ENCODE measurements around the gene KCNS3.

KCNS3 gene

GRCh38 chr2:17901246-17901645 lies 22.8 kb downstream of the KCNS3 start:
- Mint-ChIP-seq H3K4me3 (no peak overlapping the region), H3K27me3 (peaks cover 3% of the 10 kb centered on the region), H3K36me3 (no peaks in the 10 kb centered on the region), H3K4me1 (no peaks in the 10 kb centered on the region), H3K9me3 (no peaks in the 10 kb centered on the region), H3K27ac (no peak overlapping the region)
- no peak for DNase-seq
- CTCF ChIA-PET = no interaction called here

GRCh38 chr2:17910980-17911379 lies 32.5 kb downstream of the KCNS3 start:
- DNase-seq = no peak
- Mint-ChIP-seq H3K36me3 (no peaks in the 10 kb centered on the region), H3K27me3 (peaks cover 3% of the 10 kb centered on the region), H3K4me1 (no peaks in the 10 kb centered on the region), H3K9me3 (peaks cover 4% of the 10 kb centered on the region), H3K27ac (no peak overlapping the region), H3K4me3 (no peak overlapping the region)
- CTCF ChIA-PET = no interaction called here

- Mint-ChIP-seq H3K4me1 (no peaks in the 10 kb centered on the region), H3K4me3 (no peak overlapping the region), H3K9me3 (peaks cover 3% of the 10 kb centered on the region), H3K36me3 (no peaks in the 10 kb centered on the region), H3K27me3 (peaks cover 3% of the 10 kb centered on the region), H3K27ac (no peak overlapping the region)
- CTCF ChIA-PET = no interaction called here
- DNase-seq = no peak
Measured at GRCh38 chr2:17911491-17912260, 33.2 kb downstream of the KCNS3 start.

GRCh38 chr2:17912266-17912691 lies 33.8 kb downstream of the KCNS3 start:
- DNase-seq = no peak
- Mint-ChIP-seq H3K27ac (no peak overlapping the region), H3K4me1 (no peaks in the 10 kb centered on the region), H3K9me3 (peaks cover 2% of the 10 kb centered on the region), H3K27me3 (peaks cover 3% of the 10 kb centered on the region), H3K4me3 (no peak overlapping the region), H3K36me3 (no peaks in the 10 kb centered on the region)
- CTCF ChIA-PET = no interaction called here

GRCh38 chr2:17915099-17915498 lies 36.6 kb downstream of the KCNS3 start:
- Mint-ChIP-seq H3K4me1 (no peaks in the 10 kb centered on the region), H3K36me3 (no peaks in the 10 kb centered on the region), H3K27me3 (peaks cover 3% of the 10 kb centered on the region), H3K27ac (no peak overlapping the region), H3K9me3 (no peaks in the 10 kb centered on the region), H3K4me3 (no peak overlapping the region)
- no peak for DNase-seq
- CTCF ChIA-PET = no interaction called here

- CTCF ChIA-PET = no interaction called here
- Mint-ChIP-seq H3K27me3 (peaks cover 3% of the 10 kb centered on the region), H3K27ac (no peak overlapping the region), H3K9me3 (no peaks in the 10 kb centered on the region), H3K4me1 (no peaks in the 10 kb centered on the region), H3K4me3 (no peak overlapping the region), H3K36me3 (no peaks in the 10 kb centered on the region)
- no peak for DNase-seq
Measured at GRCh38 chr2:17915811-17916518, 37.5 kb downstream of the KCNS3 start.

- Mint-ChIP-seq H3K4me1 (no peaks in the 10 kb centered on the region), H3K27ac (no peak overlapping the region), H3K27me3 (peaks cover 3% of the 10 kb centered on the region), H3K9me3 (no peaks in the 10 kb centered on the region), H3K36me3 (no peaks in the 10 kb centered on the region), H3K4me3 (no peak overlapping the region)
- CTCF ChIA-PET = no interaction called here
- no peak for DNase-seq
Measured at GRCh38 chr2:17916584-17916983, 38.1 kb downstream of the KCNS3 start.

- no peak overlapping the region for H3K27ac Mint-ChIP-seq
- no peak for DNase-seq
- no peaks in the 10 kb centered on the region for H3K27me3 Mint-ChIP-seq
- H3K4me3 Mint-ChIP-seq = no peak overlapping the region
- no peaks in the 10 kb centered on the region for H3K9me3 Mint-ChIP-seq
- H3K36me3 Mint-ChIP-seq = no peaks in the 10 kb centered on the region
- CTCF ChIA-PET = interaction anchor here (0.8 kb wide), 1 partner anchor 13 kb away, joined by 3 read pairs; no protein-coding TSS in a partner anchor
- H3K4me1 Mint-ChIP-seq = no peaks in the 10 kb centered on the region
Measured at GRCh38 chr2:17918789-17919188, 40.3 kb downstream of the KCNS3 start.

- Mint-ChIP-seq H3K27me3 (no peaks in the 10 kb centered on the region), H3K36me3 (no peaks in the 10 kb centered on the region), H3K27ac (no peak overlapping the region), H3K9me3 (no peaks in the 10 kb centered on the region), H3K4me1 (no peaks in the 10 kb centered on the region), H3K4me3 (no peak overlapping the region)
- CTCF ChIA-PET = interaction anchor here (1.4 kb wide), 1 partner anchor 12 kb away, joined by 3 read pairs; no protein-coding TSS in a partner anchor
- no peak for DNase-seq
Measured at GRCh38 chr2:17930773-17931172, 52.3 kb downstream of the KCNS3 start.

- H3K36me3 Mint-ChIP-seq = no peaks in the 10 kb centered on the region
- H3K4me1 Mint-ChIP-seq = no peaks in the 10 kb centered on the region
- H3K27ac Mint-ChIP-seq = no peak overlapping the region
- H3K9me3 Mint-ChIP-seq = no peaks in the 10 kb centered on the region
- DNase-seq = no peak
- H3K27me3 Mint-ChIP-seq = no peaks in the 10 kb centered on the region
- CTCF ChIA-PET = no interaction called here
- H3K4me3 Mint-ChIP-seq = no peak overlapping the region
Measured at GRCh38 chr2:17933256-17933655, 54.8 kb downstream of the KCNS3 start.

GRCh38 chr2:17934721-17935120 lies 56.3 kb downstream of the KCNS3 start:
- H3K36me3 Mint-ChIP-seq = no peaks in the 10 kb centered on the region
- CTCF ChIA-PET = no interaction called here
- no peak overlapping the region for H3K4me3 Mint-ChIP-seq
- DNase-seq = no peak
- no peaks in the 10 kb centered on the region for H3K4me1 Mint-ChIP-seq
- no peaks in the 10 kb centered on the region for H3K9me3 Mint-ChIP-seq
- no peak overlapping the region for H3K27ac Mint-ChIP-seq
- H3K27me3 Mint-ChIP-seq = no peaks in the 10 kb centered on the region

- no peak for DNase-seq
- no peaks in the 10 kb centered on the region for H3K4me1 Mint-ChIP-seq
- no peak overlapping the region for H3K4me3 Mint-ChIP-seq
- CTCF ChIA-PET = no interaction called here
- no peaks in the 10 kb centered on the region for H3K9me3 Mint-ChIP-seq
- no peaks in the 10 kb centered on the region for H3K36me3 Mint-ChIP-seq
- H3K27ac Mint-ChIP-seq = no peak overlapping the region
- H3K27me3 Mint-ChIP-seq = no peaks in the 10 kb centered on the region
Measured at GRCh38 chr2:17935242-17935885, 56.9 kb downstream of the KCNS3 start.

GRCh38 chr2:17936599-17936998 lies 58.1 kb downstream of the KCNS3 start:
- Mint-ChIP-seq H3K9me3 (no peaks in the 10 kb centered on the region), H3K4me3 (no peak overlapping the region), H3K4me1 (no peaks in the 10 kb centered on the region), H3K27ac (no peak overlapping the region), H3K36me3 (no peaks in the 10 kb centered on the region), H3K27me3 (no peaks in the 10 kb centered on the region)
- DNase-seq = no peak
- CTCF ChIA-PET = no interaction called here

GRCh38 chr2:17940091-17940630 lies 61.7 kb downstream of the KCNS3 start:
- H3K27me3 Mint-ChIP-seq = no peaks in the 10 kb centered on the region
- H3K36me3 Mint-ChIP-seq = no peaks in the 10 kb centered on the region
- no peak overlapping the region for H3K4me3 Mint-ChIP-seq
- no peak for DNase-seq
- H3K9me3 Mint-ChIP-seq = no peaks in the 10 kb centered on the region
- CTCF ChIA-PET = no interaction called here
- H3K27ac Mint-ChIP-seq = no peak overlapping the region
- H3K4me1 Mint-ChIP-seq = no peaks in the 10 kb centered on the region

All from activated naive CD4-positive, alpha-beta T cell treated with anti-CD3 and anti-CD28 coated beads, Interleukin-2, amount 10 ng/mL, durations not matched to agents 7 days and 5 days (primary cell).